Measurements from ENCODE around the gene RCOR2.

The RCOR2 gene

DNA sequence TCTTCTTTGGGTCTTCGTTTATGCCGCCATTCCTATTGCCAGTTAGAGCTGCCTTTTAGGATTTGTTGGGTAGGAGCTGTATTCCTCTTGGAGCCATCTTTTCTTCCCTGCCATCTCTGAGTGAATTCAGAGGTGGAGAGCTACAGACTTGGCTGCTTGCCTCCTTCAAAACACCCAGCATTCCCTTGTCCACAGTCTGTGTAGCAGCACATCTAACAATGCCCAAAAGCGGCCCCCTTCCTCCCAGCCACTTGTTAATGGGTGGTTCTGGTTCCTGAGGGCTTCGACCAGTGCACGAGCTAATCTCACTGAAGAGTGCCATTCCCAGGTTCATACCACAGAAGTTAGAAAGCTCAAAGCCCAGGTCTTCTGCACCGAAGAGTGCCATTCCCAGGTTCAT, 40.3 kb downstream of the RCOR2 start:
- no peaks in the 10 kb centered on the region for H4K20me1 ChIP-seq (ENCODE audit: insufficient read depth, low read length)
- peaks cover 11% of the 10 kb centered on the region for H3K4me1 ChIP-seq (ENCODE audit: insufficient read depth, low read length, severe bottlenecking)
- H3K4me2 ChIP-seq (ENCODE audit: low read length) = no peak overlapping the region
- H3K79me2 ChIP-seq (ENCODE audit: insufficient read depth, low read length) = peaks cover 45% of the 10 kb centered on the region
- H3K9me3 ChIP-seq (ENCODE audit: low read length) = no peaks in the 10 kb centered on the region
- H3K9ac ChIP-seq (ENCODE audit: low read length) = no peak overlapping the region
- no peaks in the 10 kb centered on the region for H3F3A ChIP-seq (ENCODE audit: insufficient read depth, low read length)
- no peak overlapping the region for H2AFZ ChIP-seq (ENCODE audit: low read length)
- H3K4me3 ChIP-seq (ENCODE audit: low read depth, low read length, poor library complexity, severe bottlenecking) = no peak overlapping the region
- H3K36me3 ChIP-seq (ENCODE audit: insufficient read depth, low read length) = peaks cover 18% of the 10 kb centered on the region; the same call in 1 of the 2 replicates
- H3K9me2 ChIP-seq (ENCODE audit: low read depth, low read length) = no peaks in the 10 kb centered on the region
- TF ChIP-seq EZH2 (IDR thresholded peaks at IDR 0.05; ENCODE audit: borderline replicate concordance, low read length) = no peak
- TF ChIP-seq, protein P1, sequence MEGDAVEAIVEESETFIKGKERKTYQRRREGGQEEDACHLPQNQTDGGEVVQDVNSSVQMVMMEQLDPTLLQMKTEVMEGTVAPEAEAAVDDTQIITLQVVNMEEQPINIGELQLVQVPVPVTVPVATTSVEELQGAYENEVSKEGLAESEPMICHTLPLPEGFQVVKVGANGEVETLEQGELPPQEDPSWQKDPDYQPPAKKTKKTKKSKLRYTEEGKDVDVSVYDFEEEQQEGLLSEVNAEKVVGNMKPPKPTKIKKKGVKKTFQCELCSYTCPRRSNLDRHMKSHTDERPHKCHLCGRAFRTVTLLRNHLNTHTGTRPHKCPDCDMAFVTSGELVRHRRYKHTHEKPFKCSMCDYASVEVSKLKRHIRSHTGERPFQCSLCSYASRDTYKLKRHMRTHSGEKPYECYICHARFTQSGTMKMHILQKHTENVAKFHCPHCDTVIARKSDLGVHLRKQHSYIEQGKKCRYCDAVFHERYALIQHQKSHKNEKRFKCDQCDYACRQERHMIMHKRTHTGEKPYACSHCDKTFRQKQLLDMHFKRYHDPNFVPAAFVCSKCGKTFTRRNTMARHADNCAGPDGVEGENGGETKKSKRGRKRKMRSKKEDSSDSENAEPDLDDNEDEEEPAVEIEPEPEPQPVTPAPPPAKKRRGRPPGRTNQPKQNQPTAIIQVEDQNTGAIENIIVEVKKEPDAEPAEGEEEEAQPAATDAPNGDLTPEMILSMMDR (IDR thresholded peaks at IDR 0.05; ENCODE audit: low read length) = no peak
- no peaks in the 10 kb centered on the region for H3K27me3 ChIP-seq (ENCODE audit: insufficient read depth, low read length)
- no peak overlapping the region for H3K27ac ChIP-seq (ENCODE audit: low read depth, low read length, poor library complexity, severe bottlenecking)

DNA sequence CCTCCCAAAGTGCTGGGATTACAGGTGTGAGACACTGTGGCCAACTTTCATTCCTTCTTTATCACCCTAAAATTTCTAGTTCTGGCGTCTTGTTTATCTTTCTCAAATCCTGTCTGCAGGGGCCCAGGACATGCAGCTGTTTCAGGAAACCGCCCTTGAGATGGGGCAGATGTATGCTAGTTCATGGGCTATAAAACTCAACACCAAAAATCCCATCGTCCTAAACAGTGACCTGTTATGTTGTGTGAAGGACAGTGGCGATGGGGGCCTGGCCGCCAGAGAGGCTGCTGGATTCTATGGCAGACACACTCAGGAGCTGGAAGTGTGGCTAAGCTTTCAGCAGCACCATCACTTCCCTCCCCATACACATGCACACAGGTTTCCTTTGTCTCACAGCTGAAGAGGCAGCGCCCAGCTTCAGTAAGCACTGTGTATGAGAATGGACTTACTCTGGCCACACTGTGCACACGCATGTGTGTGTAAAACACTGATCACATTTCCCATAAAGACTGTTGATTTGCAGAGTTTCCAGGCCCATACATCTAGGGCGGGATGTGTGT, 41.4 kb downstream of the RCOR2 start:
- no peak overlapping the region for H3K27ac ChIP-seq (ENCODE audit: low read depth, low read length, poor library complexity, severe bottlenecking)
- TF ChIP-seq, protein P1 (IDR thresholded peaks at IDR 0.05; ENCODE audit: low read length) = no peak
- TF ChIP-seq EZH2 (IDR thresholded peaks at IDR 0.05; ENCODE audit: borderline replicate concordance, low read length) = no peak
- no peak overlapping the region for H3K9ac ChIP-seq (ENCODE audit: low read length)
- H3K36me3 ChIP-seq (ENCODE audit: insufficient read depth, low read length) = peaks cover 18% of the 10 kb centered on the region; the same call in 1 of the 2 replicates
- H3K79me2 ChIP-seq (ENCODE audit: insufficient read depth, low read length) = peaks cover 45% of the 10 kb centered on the region
- no peak overlapping the region for H3K4me3 ChIP-seq (ENCODE audit: low read depth, low read length, poor library complexity, severe bottlenecking)
- H3K9me2 ChIP-seq (ENCODE audit: low read depth, low read length) = no peaks in the 10 kb centered on the region
- H2AFZ ChIP-seq (ENCODE audit: low read length) = no peak overlapping the region
- H3K9me3 ChIP-seq (ENCODE audit: low read length) = no peaks in the 10 kb centered on the region
- no peaks in the 10 kb centered on the region for H3K27me3 ChIP-seq (ENCODE audit: insufficient read depth, low read length)
- peaks cover 9% of the 10 kb centered on the region for H3K4me1 ChIP-seq (ENCODE audit: insufficient read depth, low read length, severe bottlenecking)
- no peaks in the 10 kb centered on the region for H3F3A ChIP-seq (ENCODE audit: insufficient read depth, low read length)
- H3K4me2 ChIP-seq (ENCODE audit: low read length) = no peak overlapping the region
- H4K20me1 ChIP-seq (ENCODE audit: insufficient read depth, low read length) = no peaks in the 10 kb centered on the region

DNA sequence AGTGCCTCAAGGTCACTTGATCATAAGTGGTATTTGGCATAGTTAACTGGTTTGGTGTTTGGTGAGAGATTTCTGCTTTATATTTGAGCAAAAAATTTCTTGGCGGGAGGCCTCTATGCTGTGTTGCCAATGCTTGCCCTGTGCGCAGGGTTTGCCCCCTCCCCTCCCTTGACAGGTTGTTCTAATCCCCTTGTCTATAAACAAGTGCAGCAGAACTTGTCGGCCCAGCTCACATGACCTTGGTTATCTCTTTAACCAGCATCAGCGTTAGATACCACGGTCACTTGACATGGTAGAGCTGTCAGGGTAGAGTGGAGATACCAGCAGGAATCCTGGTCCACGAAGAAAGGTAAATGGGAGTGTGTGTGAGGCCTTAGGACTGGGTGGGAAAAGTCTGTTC, 42.5 kb downstream of the RCOR2 start:
- Histone ChIP-seq H2AFZ (ENCODE audit: low read length) (no peak overlapping the region), H3F3A (ENCODE audit: insufficient read depth, low read length) (no peaks in the 10 kb centered on the region), H4K20me1 (ENCODE audit: insufficient read depth, low read length) (no peaks in the 10 kb centered on the region), H3K36me3 (ENCODE audit: insufficient read depth, low read length) (peaks cover 26% of the 10 kb centered on the region; the same call in 1 of the 2 replicates), H3K4me1 (ENCODE audit: insufficient read depth, low read length, severe bottlenecking) (peaks cover 13% of the 10 kb centered on the region), H3K79me2 (ENCODE audit: insufficient read depth, low read length) (peaks cover 41% of the 10 kb centered on the region), H3K9ac (ENCODE audit: low read length) (no peak overlapping the region), H3K9me3 (ENCODE audit: low read length) (no peaks in the 10 kb centered on the region), H3K27me3 (ENCODE audit: insufficient read depth, low read length) (no peaks in the 10 kb centered on the region), H3K4me2 (ENCODE audit: low read length) (no peak overlapping the region), H3K9me2 (ENCODE audit: low read depth, low read length) (no peaks in the 10 kb centered on the region), H3K4me3 (ENCODE audit: low read depth, low read length, poor library complexity, severe bottlenecking) (no peak overlapping the region), H3K27ac (ENCODE audit: low read depth, low read length, poor library complexity, severe bottlenecking) (no peak overlapping the region)
- TF ChIP-seq, protein P1 (IDR thresholded peaks at IDR 0.05; ENCODE audit: low read length) = no peak
- no peak for TF ChIP-seq EZH2 (IDR thresholded peaks at IDR 0.05; ENCODE audit: borderline replicate concordance, low read length)

Data from OCI-LY1 (cell line).